HL-60/S4 treated with phorbol 12-myristate 13-acetate at 8.2 ng/mL for 4 days and 3 days (cell line): ENCODE data around the gene PRICKLE4.
"Not testable (repeated sequence)": the region's sequence is repeated elsewhere in the genome, so short reads cannot be mapped to it uniquely, and the experiment has no call there.

Experiments used
- in situ Hi-C: fragments of 300-500 bp; cut with MboI; formaldehyde crosslinking; loops from 2 replicates; pipeline ENCODE4 v1.15.0; 2022; ENCODE audit warnings: low sequenced_read_pairs

The PRICKLE4 gene

DNA sequence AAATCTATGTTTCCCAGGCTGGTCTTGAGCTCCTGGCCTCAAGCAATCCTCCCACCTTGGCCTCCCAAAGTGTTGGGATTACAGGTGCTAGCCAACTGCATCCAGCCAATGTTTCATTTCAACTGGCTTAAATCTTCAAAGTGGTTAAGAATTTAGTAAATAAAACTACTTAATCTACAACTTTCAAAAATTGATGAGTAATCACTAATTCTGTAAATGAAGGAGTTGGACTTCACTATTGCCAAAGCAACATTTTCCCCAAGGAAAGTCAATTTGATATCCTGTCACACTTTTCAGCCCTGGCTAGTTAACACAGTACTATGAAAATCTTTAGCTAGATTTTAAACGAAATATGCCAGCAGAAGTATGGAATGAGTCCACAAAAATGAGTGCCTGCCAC, 10.7 kb downstream of the PRICKLE4 start:
- in situ Hi-C loops: no loop called here

DNA sequence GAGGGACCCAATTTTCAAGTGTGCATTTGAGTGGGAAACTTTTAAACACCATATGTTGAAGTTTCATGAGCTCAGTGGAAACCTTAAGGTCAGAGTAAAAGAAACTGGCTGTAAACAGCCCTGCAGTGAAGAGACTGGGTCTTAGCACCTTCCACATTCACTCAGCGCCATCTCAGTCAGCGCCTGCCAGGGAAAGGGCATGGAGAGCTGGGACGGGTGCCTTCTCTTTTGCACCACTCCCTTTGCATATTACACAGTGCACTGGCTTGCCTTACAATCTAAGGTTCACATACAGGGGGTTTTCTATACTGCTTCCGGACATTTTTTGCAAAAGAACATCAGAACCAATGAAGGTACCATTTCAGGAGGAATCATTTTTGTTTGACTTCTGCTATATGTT, 11.4 kb downstream of the PRICKLE4 start:
- in situ Hi-C loops: no loop called here

DNA sequence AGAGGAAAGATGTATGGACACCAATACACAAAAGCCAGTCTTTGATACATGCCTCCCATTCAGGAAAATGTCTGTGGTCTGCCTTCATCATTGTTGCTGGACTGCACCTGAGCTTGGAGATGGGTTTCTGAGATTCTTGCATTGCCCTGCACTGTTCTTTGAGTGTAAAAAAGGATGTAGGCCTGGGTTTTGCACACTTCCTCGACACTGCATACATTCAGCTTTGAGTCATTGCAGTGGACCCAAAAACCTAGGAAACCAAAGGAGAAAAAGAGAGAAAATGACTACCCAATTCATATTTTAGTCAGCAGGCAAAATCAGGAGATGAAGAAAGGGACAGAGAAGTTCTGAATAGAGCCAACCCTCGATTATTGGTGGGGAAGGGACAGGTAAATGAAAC, 15.9 kb downstream of the PRICKLE4 start:
- in situ Hi-C loops: no loop called here

DNA sequence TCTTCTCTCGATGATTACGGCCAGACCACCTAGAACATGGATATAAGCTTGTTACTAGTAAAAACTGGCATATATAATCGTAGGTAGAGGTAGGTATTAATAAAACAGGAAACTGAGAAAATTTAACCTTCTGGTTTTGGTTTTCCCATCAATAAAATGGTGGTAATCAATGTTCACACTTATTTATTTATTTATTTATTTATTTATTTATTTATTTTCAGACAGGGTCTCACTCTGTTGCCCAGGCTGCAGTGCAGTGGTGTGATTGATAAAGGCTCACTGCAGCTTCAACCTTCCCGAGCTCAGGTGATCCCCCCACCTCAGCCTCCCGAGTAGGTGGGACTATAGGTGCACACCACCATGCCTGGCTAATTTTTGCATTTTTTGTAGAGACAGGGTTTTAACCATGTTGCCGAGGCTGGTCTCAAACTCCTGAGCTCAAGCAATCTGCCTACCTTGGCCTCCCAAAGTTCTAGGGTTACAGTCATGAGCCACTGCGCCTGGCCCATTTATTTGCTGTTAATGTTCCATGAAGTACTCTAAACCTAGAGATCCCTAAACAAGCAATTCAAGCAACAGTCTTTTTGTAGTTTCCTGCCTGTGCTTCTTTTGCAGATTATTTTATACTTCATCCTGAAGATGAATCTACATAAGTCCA, 18.4 kb downstream of the PRICKLE4 start:
- in situ Hi-C loops: no loop called here

DNA sequence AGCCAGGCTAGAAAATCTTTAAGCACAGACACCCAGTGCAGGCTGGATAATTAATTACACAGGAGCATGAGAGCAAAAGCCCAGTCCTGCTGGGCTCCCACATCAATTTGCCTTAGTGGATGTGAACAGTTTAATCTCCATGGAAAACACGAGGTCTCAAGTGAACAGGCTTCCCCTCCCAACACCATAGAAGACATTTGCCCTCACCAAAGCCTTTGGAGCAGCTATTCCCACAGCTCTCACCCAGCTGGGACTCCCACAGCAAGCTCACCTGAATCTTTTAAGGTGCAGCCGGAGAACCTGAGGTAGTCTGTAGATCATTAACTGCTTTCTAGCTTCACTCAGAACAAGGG, 19.0 kb downstream of the PRICKLE4 start:
- in situ Hi-C loops: no loop called here

DNA sequence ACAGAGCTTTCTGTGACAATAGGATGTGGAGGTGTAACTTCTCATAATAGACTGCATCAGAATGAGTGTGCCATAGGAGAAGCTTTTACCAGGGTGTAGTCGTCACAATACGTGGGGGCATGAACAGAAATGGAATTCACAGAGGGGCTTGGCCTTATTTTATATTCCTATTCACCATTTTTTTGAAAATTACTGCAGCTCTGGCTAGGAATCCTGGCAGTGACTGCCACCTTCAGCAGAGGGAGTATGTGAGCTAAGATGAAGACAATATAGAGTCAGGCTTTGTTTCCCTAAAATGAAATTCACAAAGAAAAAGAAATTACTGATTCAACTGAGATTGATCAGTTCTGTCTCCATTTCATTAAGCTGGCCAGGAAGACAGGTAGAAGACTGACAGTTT, 20.8 kb downstream of the PRICKLE4 start:
- in situ Hi-C loops: no loop called here

DNA sequence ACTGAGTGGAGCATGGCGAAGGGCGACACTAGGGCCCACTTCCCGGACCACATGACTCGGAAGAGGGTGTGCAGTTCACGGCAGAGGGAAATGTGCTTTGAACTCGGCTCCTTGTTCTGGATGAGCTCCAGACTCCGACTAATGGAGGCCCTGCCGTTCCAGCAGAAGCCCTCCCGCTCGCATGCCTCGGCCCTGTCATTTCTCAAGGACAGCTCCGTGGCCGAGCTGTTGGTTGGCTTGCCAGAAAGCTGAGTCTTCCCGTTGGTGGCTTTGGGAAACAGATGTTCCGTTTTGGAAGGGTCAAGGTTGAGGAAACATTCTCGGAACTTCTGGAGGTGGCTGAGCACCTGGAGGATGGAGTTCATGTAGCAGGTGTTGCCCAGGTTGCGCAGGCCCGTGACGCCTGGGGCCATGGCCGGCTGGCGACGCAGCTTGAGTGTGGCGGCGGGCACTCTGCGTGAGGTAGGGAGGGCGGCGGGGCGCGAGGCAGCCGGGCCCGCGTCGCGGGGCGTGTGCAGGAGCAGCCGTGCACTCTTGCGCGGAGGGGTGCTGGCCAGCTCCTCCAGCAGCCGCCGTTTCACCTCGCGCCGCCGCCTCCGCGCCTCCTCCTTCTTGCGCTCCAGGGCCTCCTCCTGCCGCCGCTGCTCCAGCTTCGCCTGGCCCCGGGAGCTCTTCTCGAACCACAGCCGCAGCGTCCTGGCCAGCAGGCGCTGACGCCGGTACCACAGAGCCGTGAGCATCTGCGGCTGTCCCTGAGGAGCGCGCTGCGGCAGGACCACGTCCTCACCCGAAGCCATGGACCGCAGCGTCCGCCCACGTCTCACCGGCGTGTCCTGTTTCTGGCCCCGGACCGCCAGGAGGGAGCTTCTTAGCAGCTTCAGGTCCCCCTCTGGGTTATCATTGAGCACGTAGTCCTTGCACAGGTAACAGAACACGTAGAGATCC, 25.5 kb downstream of the PRICKLE4 start:
- in situ Hi-C loops: no loop called here

DNA sequence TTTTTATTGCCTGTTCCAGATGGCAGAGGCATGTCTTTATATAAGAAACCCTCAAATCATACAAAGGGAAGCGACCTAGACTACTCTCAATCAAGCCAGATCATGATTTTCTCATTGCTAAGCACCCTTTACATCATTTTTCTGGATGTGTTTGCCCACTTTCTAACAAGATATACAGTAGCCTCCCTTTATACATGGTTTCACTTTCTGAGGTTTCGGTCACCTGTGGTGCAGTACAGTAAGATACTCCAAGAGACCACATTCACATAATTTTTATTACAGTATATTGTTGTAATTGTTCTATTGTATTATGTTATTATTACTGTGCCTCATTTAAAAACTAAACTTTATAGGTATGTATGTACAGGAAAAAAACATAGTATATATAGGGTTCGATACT, 30.5 kb downstream of the PRICKLE4 start:
- in situ Hi-C loops: no loop called here

DNA sequence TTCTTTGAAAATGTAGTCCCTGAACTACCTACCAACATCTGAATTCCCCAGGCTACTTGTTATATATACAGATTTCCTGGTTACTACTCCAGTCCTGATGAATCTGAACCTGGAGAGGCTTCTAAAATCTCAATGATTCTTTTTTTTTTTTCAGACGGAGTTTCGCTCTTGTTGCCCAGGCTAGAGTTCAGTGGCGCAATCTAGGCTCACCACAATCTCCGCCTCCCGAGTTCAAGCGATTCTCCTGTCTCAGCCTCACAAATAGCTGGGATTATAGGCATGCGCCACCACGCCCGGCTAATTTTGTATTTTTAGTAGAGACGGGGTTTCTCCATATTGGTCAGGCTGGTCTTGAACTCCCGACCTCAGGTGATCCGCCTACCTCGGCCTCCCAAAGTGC, 31.4 kb downstream of the PRICKLE4 start:
- in situ Hi-C loops: not testable (repeated sequence)

DNA sequence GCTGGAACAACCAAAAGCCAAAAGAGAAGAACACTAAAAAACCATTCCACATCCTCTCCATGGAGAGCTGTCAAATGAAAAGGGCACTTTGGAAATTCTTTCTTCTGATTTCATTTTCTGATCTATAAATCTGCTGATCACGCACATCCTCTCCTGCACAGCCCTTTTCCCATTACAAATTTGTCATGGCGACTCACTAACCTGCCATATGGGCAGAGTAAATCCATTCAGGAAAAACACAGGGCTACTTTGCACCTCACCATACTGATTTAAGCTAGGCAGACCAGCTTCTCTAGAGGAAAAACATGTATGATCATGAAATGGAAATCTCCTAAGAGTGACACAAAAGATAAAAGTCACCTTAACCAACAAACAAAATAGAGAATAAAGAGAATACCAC, 32.9 kb downstream of the PRICKLE4 start:
- in situ Hi-C loops: no loop called here

DNA sequence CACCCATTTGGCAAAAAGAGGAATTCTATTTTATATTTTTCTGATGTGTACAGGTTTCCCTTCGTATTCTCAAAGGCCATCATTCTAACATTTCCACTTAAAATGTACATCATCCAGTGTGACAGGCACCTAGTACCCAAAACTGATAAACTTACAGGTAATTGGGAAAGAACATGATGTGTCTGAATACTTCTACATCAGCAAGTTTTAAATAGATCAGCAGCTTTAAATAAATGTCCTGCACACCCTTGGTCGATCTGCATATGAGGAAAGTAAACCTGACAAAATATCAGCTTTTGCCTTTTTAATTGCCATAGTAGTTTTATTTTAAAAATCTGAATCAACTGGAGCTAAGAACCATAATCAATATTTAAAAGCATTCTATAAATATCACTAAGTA, 33.4 kb downstream of the PRICKLE4 start:
- in situ Hi-C loops: no loop called here

DNA sequence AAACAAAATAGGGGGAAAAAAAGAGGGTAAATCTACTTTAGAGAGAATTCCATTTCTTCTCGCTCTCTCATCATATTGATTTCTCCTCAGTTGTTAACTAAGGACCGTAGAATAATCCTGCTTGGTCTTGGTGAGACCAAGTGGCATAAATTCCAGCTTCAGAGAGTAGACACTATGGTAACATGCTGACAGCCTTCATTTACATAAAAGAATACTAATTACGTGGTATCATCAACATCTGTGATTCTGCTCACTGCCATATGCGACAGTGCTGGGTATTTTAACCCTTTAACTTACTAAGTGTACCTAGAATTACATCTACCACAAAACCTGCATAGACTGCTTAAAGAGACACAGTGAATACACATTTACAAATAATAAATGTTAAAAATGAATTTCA, 34.0 kb downstream of the PRICKLE4 start:
- in situ Hi-C loops: no loop called here

DNA sequence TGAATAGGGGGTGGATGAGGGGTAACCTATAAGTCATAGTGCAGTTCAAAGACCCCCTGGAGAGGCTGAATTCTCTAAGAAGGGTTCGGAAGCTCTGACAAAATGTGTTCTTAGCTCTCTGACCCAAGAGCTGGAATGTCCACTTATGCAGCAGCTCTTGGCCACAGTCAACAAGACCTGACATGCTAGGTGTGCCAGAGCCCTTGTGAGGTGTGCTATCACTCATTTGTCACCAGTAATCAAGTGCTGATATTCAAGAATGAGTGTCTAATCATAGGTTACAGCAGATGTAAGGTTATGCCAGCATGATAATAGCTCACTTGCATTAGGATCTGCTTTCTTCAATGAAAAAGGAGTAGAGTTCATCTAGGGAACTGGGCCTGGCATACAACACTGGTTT, 35.0 kb downstream of the PRICKLE4 start:
- in situ Hi-C loops: no loop called here

DNA sequence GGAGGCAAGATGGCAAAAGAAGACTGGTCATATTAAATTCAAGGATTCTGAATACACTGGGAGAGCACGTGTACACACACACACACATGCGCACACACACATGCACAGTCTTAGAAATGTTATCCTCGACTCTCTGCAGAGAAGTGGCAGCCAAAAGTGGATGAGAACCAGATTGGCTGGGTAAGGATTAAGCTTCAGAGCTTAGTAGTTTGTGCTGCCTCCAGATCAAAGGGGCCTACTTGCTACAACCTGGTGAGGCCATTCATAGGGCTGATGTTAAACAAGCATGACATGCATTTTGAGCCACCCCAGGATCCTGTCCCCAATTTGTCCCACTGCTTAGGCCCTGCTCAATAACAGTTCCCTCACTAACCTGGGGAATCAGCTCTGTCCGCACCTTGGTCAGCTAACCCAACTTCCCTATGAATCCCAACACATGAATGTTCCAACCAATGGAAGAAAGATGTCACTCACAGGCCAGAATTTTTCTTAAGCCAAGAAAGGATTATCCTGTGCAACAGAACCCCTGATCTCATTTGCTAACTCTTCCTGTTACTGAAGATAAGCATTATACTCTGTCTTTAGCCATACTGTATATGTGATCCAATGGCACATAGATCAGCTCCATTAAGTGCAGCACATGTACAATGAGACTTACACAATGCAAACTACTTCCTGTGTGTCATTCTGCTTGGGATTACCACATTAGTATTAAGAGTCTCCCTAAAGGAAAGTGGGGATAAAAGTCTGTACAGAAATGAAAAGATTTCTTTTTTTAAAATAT, 37.9 kb downstream of the PRICKLE4 start:
- in situ Hi-C loops: no loop called here

DNA sequence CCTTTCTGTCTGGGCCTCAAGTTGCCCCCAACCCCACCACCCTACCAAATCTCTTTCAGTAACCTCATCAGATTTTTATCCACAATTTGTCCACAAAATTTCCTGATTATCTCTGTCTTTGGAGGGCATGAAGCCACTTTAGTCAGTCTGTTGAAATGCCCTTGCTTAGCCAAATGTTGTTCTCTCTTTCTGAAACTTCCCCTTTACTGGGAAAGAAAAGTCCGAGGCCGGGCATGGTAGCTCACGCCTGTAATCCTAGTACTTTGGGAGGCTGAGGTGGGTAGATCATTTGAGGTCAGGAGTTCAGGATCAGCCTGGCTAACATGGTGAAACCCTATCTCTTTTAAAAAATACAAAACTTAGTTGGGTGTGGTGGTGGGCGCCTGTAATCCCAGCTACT, 40.7 kb downstream of the PRICKLE4 start:
- in situ Hi-C loops: no loop called here

DNA sequence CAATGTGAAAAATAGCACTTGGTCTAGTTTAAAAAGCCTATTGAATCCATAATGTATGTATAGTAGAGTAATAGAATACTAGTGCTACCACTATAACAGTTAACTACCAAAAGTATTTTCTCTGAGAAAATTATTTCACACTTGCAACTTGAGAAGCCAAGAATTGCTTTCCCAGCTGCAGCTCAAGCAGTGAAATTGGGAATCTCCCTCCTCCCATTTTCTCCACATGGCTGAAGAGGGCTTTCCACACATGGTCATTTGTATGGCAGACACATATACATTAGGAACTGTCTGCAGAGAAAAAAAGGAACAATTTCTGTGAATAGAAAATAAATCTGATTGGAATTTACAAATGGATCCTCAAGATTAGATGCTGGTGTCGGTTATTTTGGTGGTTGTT, 41.4 kb downstream of the PRICKLE4 start:
- in situ Hi-C loops: no loop called here

DNA sequence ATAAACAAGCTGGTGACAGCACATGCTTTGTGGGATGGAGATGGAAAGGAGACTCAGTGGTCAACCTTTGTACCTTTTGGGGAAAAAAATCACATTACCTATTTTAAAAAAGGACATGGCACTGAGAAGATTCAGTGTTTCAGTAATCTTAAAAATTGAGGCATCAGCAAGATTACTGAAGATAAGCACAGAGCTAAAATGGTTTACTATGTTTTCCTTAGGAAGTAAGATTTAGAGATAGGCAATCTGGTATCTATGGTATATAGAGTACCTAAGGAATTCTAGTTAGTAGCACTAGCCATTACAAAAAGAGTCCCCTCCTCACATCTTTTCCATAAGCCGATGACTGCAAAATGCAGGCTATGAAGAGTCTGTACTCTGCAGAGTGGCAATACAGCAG, 42.6 kb downstream of the PRICKLE4 start:
- in situ Hi-C loops: no loop called here

DNA sequence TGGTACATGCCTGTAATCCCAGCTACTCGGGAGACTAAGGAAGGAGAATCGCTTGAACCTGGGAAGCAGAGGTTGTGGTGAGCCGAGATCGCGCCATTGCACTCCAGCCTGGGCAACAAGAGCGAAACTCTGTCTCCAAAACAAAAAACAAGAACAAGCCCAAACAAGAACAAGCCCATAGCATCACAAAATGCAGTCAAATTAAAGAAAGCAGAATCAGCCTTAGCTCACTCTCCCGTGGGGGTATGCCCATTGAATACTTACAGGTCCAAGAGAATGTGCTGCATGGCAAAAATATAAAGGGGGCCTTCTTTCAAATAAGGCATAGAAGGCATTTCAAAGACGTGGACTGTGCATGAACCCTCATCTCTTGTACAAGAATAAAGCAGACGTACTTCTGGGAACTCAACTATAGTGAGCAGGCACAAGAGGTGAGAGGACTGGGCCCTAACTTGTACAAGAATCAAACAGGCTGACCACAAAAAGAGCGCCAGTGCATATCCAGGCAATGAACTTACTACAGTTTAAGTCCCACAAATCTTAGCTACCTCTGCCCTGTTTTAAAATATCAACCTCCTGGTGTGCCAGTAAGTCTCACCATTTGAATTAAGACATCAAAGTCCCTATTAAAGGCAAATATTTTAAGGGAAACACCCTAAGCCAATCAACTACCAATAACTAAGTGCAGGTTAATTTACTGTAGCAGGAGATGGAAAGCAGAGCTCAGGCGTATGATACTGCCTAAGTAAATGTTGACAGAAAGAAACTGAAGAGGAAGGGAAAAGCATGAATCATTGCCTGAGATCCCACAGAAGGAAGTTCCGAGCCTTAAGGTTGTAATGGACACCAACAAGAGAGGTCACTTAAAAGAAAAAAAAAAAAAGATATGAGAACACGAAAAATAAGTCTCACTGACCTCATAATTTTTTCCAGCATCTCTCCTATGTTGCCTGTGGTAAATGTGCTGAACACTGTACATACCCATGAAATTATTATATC, 44.3 kb downstream of the PRICKLE4 start:
- in situ Hi-C loops: no loop called here

DNA sequence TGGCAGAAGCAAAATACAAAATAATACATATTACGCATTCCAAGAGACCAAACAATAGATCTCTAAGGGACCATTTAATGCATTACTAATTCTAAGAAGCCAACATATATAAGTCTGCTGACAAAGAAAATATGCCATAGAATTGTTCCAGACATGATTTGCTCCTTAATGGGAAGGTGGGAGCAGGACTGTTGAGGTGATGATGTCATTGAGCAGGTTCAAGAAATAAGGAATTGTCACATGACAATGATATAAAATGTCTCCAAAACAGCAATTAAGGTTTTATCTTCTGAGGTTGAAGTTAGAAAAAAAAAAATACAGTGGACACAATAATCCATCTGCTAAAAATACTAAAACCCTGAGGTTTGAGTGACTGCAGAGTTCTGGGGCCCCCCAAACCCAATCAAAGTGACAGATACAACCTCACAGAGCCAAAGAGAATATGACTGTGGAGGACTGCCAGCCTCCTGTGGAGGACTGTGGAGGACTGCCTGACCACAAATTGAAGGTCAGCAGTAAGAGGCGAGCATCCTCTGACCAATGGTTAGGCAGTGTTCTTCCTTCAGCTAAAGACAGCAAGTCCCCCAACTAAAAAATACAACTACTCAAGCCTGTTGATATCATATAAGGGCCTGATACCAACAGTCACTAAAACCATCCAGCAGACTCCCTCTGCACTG, 45.9 kb downstream of the PRICKLE4 start:
- in situ Hi-C loops: no loop called here

DNA sequence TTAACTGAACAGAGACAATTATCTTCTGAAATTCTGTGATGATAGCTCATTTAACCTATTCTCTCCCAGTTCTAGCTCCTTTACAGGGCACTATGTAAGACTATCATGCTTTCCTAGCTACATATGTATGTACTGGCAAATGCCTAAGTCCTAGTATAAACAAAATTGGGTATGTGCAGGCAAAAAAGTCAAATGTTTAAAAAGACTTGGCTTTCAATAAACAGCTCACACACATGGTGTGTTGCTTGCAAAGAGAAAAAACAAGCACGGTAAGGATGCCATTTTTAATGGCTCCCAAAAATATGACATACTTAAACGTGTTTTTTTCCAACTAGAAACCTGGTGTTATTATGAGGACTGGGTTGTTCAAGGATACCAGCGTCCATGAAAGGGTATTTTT, 51.7 kb downstream of the PRICKLE4 start:
- in situ Hi-C loops: no loop called here
